ENCODE results near the gene FDXR.

Gene FDXR

DNA sequence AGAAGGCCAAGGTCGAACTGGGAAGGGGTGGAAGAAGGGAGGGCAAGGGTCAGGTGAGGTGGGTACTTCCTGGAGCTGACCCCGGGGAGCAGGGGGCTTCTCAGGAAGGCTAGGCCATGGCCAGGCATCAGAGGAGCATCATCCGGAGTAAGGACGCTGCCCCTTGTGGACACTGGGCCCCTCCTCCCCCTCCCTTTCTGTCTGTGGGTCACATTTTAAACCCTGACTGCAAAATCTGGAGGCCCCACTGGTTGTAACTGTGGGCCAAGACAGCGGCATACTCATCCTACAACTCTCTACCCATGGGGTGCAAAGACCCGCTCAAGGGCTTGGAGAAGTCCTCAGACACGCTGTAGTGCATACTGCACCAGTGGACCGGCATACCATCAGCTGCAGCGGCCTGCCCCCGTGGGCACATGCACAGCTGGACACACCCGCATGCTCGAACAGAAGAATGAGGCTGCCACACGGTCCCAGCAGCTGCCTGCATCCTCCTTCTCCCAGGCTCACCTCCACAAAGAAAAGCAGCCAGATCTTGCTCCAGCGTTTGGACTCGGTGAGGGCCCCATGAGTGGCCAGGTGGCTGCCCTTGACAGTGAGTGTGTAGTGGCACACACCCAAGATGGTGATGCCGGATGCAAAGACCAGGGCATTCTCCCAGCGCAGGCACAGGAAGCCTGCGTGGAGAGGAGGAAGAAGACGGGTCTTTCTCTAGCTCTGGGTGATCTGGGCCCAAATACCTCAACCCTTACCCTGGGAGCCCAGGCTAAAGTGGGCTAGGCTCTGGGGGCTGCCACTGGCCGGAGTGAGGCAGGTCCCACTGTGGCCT is 19.4 kb upstream of the FDXR start:
- Histone ChIP-seq H3K27me3 (ENCODE audit: insufficient read depth, poor library complexity, severe bottlenecking) (peaks cover 29% of the 10 kb centered on the region), H3K27ac (replicated peaks) (no peak overlapping the region), H3K4me3 (replicated peaks; ENCODE audit: insufficient read depth, low read length) (no peak overlapping the region)
- TF ChIP-seq POLR2AphosphoS5 (IDR thresholded peaks at IDR 0.05; ENCODE audit: low read depth) (no peak), GABPA (IDR thresholded peaks at IDR 0.05; ENCODE audit: low read depth) (no peak)
- TF ChIP-seq, protein P1, sequence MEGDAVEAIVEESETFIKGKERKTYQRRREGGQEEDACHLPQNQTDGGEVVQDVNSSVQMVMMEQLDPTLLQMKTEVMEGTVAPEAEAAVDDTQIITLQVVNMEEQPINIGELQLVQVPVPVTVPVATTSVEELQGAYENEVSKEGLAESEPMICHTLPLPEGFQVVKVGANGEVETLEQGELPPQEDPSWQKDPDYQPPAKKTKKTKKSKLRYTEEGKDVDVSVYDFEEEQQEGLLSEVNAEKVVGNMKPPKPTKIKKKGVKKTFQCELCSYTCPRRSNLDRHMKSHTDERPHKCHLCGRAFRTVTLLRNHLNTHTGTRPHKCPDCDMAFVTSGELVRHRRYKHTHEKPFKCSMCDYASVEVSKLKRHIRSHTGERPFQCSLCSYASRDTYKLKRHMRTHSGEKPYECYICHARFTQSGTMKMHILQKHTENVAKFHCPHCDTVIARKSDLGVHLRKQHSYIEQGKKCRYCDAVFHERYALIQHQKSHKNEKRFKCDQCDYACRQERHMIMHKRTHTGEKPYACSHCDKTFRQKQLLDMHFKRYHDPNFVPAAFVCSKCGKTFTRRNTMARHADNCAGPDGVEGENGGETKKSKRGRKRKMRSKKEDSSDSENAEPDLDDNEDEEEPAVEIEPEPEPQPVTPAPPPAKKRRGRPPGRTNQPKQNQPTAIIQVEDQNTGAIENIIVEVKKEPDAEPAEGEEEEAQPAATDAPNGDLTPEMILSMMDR (IDR thresholded peaks at IDR 0.05; ENCODE audit: insufficient read depth, low read length), result no peak
- DNase-seq (ENCODE audit: low read depth in 1 of 2, low spot score in 1 of 2), result no peak

DNA sequence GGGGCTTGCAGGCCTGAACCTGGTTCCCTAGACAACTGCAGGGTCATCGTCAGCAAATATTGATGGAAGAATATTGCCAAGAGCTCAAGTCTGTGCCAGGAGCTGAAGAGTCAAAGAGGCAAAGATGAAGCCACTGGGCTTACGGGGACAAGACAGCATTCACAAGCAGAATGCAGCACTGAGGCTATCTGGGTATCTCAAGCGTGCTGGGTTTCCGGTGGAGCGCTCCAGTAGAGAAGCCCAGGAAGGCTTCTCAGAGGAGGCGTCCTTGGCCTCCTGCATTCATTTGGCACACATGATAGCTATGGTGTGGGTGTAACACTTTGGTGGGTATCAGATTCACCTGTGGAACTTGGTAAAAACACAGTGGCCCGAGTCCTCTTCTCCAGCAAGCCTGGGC is 17.8 kb upstream of the FDXR start:
- Histone ChIP-seq H3K27ac (replicated peaks) (no peak overlapping the region), H3K4me3 (replicated peaks; ENCODE audit: insufficient read depth, low read length) (no peak overlapping the region), H3K27me3 (ENCODE audit: insufficient read depth, poor library complexity, severe bottlenecking) (peaks cover 29% of the 10 kb centered on the region)
- TF ChIP-seq SPI1 (IDR thresholded peaks at IDR 0.05; ENCODE audit: borderline replicate concordance, low read depth), result no peak
- TF ChIP-seq, protein P2, sequence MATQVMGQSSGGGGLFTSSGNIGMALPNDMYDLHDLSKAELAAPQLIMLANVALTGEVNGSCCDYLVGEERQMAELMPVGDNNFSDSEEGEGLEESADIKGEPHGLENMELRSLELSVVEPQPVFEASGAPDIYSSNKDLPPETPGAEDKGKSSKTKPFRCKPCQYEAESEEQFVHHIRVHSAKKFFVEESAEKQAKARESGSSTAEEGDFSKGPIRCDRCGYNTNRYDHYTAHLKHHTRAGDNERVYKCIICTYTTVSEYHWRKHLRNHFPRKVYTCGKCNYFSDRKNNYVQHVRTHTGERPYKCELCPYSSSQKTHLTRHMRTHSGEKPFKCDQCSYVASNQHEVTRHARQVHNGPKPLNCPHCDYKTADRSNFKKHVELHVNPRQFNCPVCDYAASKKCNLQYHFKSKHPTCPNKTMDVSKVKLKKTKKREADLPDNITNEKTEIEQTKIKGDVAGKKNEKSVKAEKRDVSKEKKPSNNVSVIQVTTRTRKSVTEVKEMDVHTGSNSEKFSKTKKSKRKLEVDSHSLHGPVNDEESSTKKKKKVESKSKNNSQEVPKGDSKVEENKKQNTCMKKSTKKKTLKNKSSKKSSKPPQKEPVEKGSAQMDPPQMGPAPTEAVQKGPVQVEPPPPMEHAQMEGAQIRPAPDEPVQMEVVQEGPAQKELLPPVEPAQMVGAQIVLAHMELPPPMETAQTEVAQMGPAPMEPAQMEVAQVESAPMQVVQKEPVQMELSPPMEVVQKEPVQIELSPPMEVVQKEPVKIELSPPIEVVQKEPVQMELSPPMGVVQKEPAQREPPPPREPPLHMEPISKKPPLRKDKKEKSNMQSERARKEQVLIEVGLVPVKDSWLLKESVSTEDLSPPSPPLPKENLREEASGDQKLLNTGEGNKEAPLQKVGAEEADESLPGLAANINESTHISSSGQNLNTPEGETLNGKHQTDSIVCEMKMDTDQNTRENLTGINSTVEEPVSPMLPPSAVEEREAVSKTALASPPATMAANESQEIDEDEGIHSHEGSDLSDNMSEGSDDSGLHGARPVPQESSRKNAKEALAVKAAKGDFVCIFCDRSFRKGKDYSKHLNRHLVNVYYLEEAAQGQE (IDR thresholded peaks at IDR 0.05; ENCODE audit: insufficient replicate concordance, low read depth), result no peak
- no peak for TF ChIP-seq GABPA (IDR thresholded peaks at IDR 0.05; ENCODE audit: low read depth)
- TF ChIP-seq, protein P1 (IDR thresholded peaks at IDR 0.05; ENCODE audit: insufficient read depth, low read length), result no peak
- TF ChIP-seq POLR2AphosphoS5 (IDR thresholded peaks at IDR 0.05; ENCODE audit: low read depth), result no peak
- DNase-seq (ENCODE audit: low read depth in 1 of 2, low spot score in 1 of 2), result no peak

DNA sequence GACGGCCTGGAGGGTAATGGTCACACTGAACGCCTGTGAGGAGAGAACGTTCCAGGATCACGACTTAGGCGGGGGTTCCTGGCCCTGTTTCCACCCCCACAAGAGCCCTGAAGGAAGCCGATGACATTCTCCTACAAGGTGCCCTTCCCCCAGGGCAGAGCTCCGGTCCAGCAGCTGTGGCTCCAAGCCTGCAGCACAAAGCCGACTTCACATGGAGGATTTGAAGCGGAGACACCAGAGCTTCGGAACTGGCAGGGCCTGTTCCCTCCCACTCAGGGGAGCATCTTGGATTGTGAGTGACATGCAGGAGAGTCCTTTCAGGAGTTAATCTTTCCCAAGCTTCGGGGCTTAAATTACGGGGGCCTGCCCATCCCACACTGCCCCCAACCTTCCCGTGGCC is 15.7 kb upstream of the FDXR start:
- TF ChIP-seq GABPA (IDR thresholded peaks at IDR 0.05; ENCODE audit: low read depth) (no peak), SPI1 (IDR thresholded peaks at IDR 0.05; ENCODE audit: borderline replicate concordance, low read depth) (no peak), POLR2AphosphoS5 (IDR thresholded peaks at IDR 0.05; ENCODE audit: low read depth) (no peak)
- TF ChIP-seq, protein P2 (IDR thresholded peaks at IDR 0.05; ENCODE audit: insufficient replicate concordance, low read depth), result no peak
- TF ChIP-seq, protein P1 (IDR thresholded peaks at IDR 0.05; ENCODE audit: insufficient read depth, low read length), result no peak
- peaks cover 15% of the 10 kb centered on the region for H3K27me3 ChIP-seq (ENCODE audit: insufficient read depth, poor library complexity, severe bottlenecking)
- H3K27ac ChIP-seq (replicated peaks), result no peak overlapping the region
- no peak overlapping the region for H3K4me3 ChIP-seq (replicated peaks; ENCODE audit: insufficient read depth, low read length)
- no peak for DNase-seq (ENCODE audit: low read depth in 1 of 2, low spot score in 1 of 2)
